GM18861 (cell line): ENCODE measurements around the gene STX5.
"Not testable (repeated sequence)": the region's sequence is repeated elsewhere in the genome, so short reads cannot be mapped to it uniquely, and the experiment has no call there.

Source experiments
- ATAC-seq: cut with Tn5 transposase; IDR thresholded peaks from one replicate; pipeline ENCODE4 v1.9.1; 2021; ENCODE audit not compliant: unreplicated experiment

STX5 gene

GRCh38 chr11:62832336-62833234, 734 bp upstream of the STX5 start, which contains the start of gene TEX54:
TSS of gene TEX54 (minus strand) at chr11:62832841.
- ATAC-seq, result no peak

GRCh38 chr11:62830904-62831519, 839 bp downstream of the STX5 start:
- ATAC-seq, result no peak

GRCh38 chr11:62828130-62828529, 3.7 kb downstream of the STX5 start:
- ATAC-seq, result not testable (repeated sequence)

GRCh38 chr11:62823677-62824076, 8.2 kb downstream of the STX5 start:
- ATAC-seq, result no peak

- no peak for ATAC-seq
Measured at GRCh38 chr11:62817129-62817528, 14.7 kb downstream of the STX5 start.

GRCh38 chr11:62816557-62816956, 15.3 kb downstream of the STX5 start:
- no peak for ATAC-seq

- ATAC-seq, result no peak
Measured at GRCh38 chr11:62811659-62812058, 20.2 kb downstream of the STX5 start.

GRCh38 chr11:62810748-62811147, 21.1 kb downstream of the STX5 start:
- no peak for ATAC-seq

GRCh38 chr11:62806611-62807121, 25.2 kb downstream of the STX5 start:
- no peak for ATAC-seq

- no peak for ATAC-seq
Measured at GRCh38 chr11:62805961-62806441, 25.9 kb downstream of the STX5 start.

GRCh38 chr11:62805076-62805892, 26.6 kb downstream of the STX5 start, which contains the start of gene NXF1:
TSS of gene NXF1 (minus strand) at chr11:62805440. CDS start at chr11:62805356, 84 bp downstream.
- ATAC-seq, result peak; percentile 84

- no peak for ATAC-seq
Measured at GRCh38 chr11:62804310-62805075, 27.4 kb downstream of the STX5 start.

GRCh38 chr11:62801071-62801470, 30.8 kb downstream of the STX5 start:
- no peak for ATAC-seq

GRCh38 chr11:62799486-62799885, 32.4 kb downstream of the STX5 start:
- no peak for ATAC-seq

GRCh38 chr11:62796281-62796680, 35.6 kb downstream of the STX5 start:
- ATAC-seq, result no peak

GRCh38 chr11:62794201-62794775, 37.6 kb downstream of the STX5 start:
- no peak for ATAC-seq

GRCh38 chr11:62792202-62792575, 39.7 kb downstream of the STX5 start:
- ATAC-seq, result no peak

GRCh38 chr11:62791501-62792201, 40.2 kb downstream of the STX5 start, which contains the start of gene TMEM223:
TSS of gene TMEM223 (minus strand) at chr11:62792006. CDS start at chr11:62791994, 12 bp downstream.
- peak; percentile 48 for ATAC-seq

- ATAC-seq, result no peak
Measured at GRCh38 chr11:62789576-62789975, 42.3 kb downstream of the STX5 start.
